Keratinocyte (primary cell): ENCODE data around the gene C6orf15.
"Not testable (repeated sequence)": the region's sequence is repeated elsewhere in the genome, so short reads cannot be mapped to it uniquely, and the experiment has no call there.

Experiments used
- CTCF ChIP-seq, 3 experiments: IDR thresholded peaks in 1 of 3; conservative IDR thresholded peaks in 1 of 3; optimal IDR thresholded peaks in 1 of 3; 2 replicates in 2 of 3; 3 replicates in 1 of 3; pipeline versions ENCODE3 to v1.5.1; 2011; ENCODE audit warnings: low read length in 3 of 3, mild to moderate bottlenecking in 3 of 3, moderate library complexity in 2 of 3, control low read depth in 1 of 3, inconsistent platforms in 1 of 3; ENCODE audit not compliant: insufficient read depth in 2 of 3; ENCODE audit errors: extremely low read depth in 1 of 3
- EZH2 ChIP-seq: IDR thresholded peaks from one replicate; pipeline ENCODE4 v1.6.1; 2012; ENCODE audit warnings: inconsistent platforms, mild to moderate bottlenecking, low read length, moderate library complexity

- TF ChIP-seq CTCF (optimal IDR thresholded peaks at IDR 0.05 in 1 of 3, IDR thresholded peaks at IDR 0.05 in 1 of 3, conservative IDR thresholded peaks at IDR 0.05 in 1 of 3; ENCODE audit: extremely low read depth in 1 of 3, insufficient read depth in 2 of 3, low read length in 3 of 3); EZH2: not testable (repeated sequence)
Observed at GRCh38 chr6:31067891-31068668, 44.3 kb downstream of the C6orf15 start.
